HEK293 (cell line): ENCODE results near the gene MRPL54.

Experiments
- CTCF ChIA-PET: fragments of 350-600 bp; formaldehyde crosslinking; extraction: SDS; loops from one replicate; lab custom pipeline; 2021; ENCODE audit warnings: antibody characterized with exemption; lab: Yijun Ruan, JAX
- POLR2A ChIA-PET: fragments of 300-600 bp; formaldehyde crosslinking; extraction: SDS; loops from one replicate; lab custom pipeline; 2020; ENCODE audit warnings: antibody characterized with exemption, inconsistent platforms; lab: Yijun Ruan, JAX
- H3K27ac ChIP-seq: fragments of 200-500 bp; sonication (Bioruptor generic); 2 replicates; pipeline ENCODE4 v1.5.1; 2014; ENCODE audit warnings: low read depth, low read length, control low read depth, inconsistent platforms; ENCODE audit errors: extremely low read depth
- H3K36me3 ChIP-seq, 2 experiments: fragments of 200-500 bp in 1 of 2; sonication (Bioruptor generic) in 1 of 2; 1 replicate in 1 of 2; 2 replicates in 1 of 2; pipeline ENCODE4 v1.5.1; 2014 to 2017; ENCODE audit warnings: inconsistent platforms in 2 of 2, low read length in 2 of 2; ENCODE audit not compliant: control insufficient read depth in 2 of 2, insufficient read depth in 1 of 2
- H3K4me1 ChIP-seq: fragments of 200-500 bp; sonication (Bioruptor generic); 2 replicates; pipeline ENCODE4 v1.5.1; 2014; ENCODE audit warnings: mild to moderate bottlenecking, low read length, inconsistent platforms; ENCODE audit not compliant: control insufficient read depth, insufficient read depth
- H3K4me3 ChIP-seq: 2 replicates; pipeline ENCODE4 v1.5.1; 2011; ENCODE audit warnings: low read depth, mild to moderate bottlenecking, control low read depth, low read length, moderate library complexity
- H3K9me3 ChIP-seq: fragments of 200-500 bp; sonication (Bioruptor generic); 2 replicates; pipeline ENCODE4 v1.5.1; 2014; ENCODE audit warnings: low read depth, low read length, inconsistent platforms; ENCODE audit not compliant: control insufficient read depth, insufficient read depth
- BCL11B ChIP-seq: fragments of 450-650 bp; formaldehyde crosslinking; IDR thresholded peaks from 2 replicates; pipeline ENCODE4 v1.5.1; 2016; ENCODE audit warnings: low read depth, missing biosample characterization, missing genetic modification characterization
- EGR2 ChIP-seq: fragments of 450-650 bp; formaldehyde crosslinking; IDR thresholded peaks from 2 replicates; pipeline ENCODE4 v1.5.1; 2016; ENCODE audit warnings: low read depth, missing biosample characterization, missing genetic modification characterization
- HOXD13 ChIP-seq: sonication (generic); formaldehyde crosslinking; IDR thresholded peaks from 2 replicates; pipeline ENCODE4 v1.8.0; 2022; ENCODE audit warnings: missing genetic modification reagents, borderline replicate concordance
- KLF9 ChIP-seq: fragments of 450-650 bp; formaldehyde crosslinking; IDR thresholded peaks from 2 replicates; pipeline ENCODE4 v1.5.1; 2016; ENCODE audit warnings: missing biosample characterization, missing genetic modification characterization, low read depth
- PRDM2 ChIP-seq: fragments of 450-650 bp; formaldehyde crosslinking; IDR thresholded peaks from 2 replicates; pipeline ENCODE4 v1.5.1; 2016; ENCODE audit warnings: missing biosample characterization, missing genetic modification characterization, borderline replicate concordance
- REPIN1 ChIP-seq: fragments of 450-650 bp; formaldehyde crosslinking; IDR thresholded peaks from 2 replicates; pipeline ENCODE4 v1.5.1; 2017; ENCODE audit warnings: missing biosample characterization, missing genetic modification characterization, low read depth
- ZBTB20 ChIP-seq: fragments of 450-650 bp; formaldehyde crosslinking; IDR thresholded peaks from 2 replicates; pipeline ENCODE4 v1.5.1; 2016; ENCODE audit warnings: missing biosample characterization, missing genetic modification characterization
- ZFHX2 ChIP-seq: fragments of 450-650 bp; formaldehyde crosslinking; conservative IDR thresholded peaks from 2 replicates; pipeline ENCODE4 v1.5.1; 2016; ENCODE audit warnings: missing biosample characterization, missing genetic modification characterization
- ZFP3 ChIP-seq: fragments of 450-650 bp; formaldehyde crosslinking; IDR thresholded peaks from 2 replicates; pipeline ENCODE4 v1.5.1; 2016; ENCODE audit warnings: low read depth, missing biosample characterization, missing genetic modification characterization
- ZNF112 ChIP-seq: fragments of 450-650 bp; formaldehyde crosslinking; IDR thresholded peaks from 2 replicates; pipeline ENCODE4 v1.5.0; 2017; ENCODE audit warnings: missing biosample characterization, missing genetic modification characterization
- ZNF146 ChIP-seq: fragments of 450-650 bp; formaldehyde crosslinking; IDR thresholded peaks from 2 replicates; pipeline ENCODE4 v1.5.1; 2016; ENCODE audit warnings: missing biosample characterization, missing genetic modification characterization
- ZNF157 ChIP-seq: fragments of 450-650 bp; formaldehyde crosslinking; IDR thresholded peaks from 2 replicates; pipeline ENCODE4 v1.5.1; 2016; ENCODE audit warnings: missing biosample characterization, missing genetic modification characterization
- ZNF16 ChIP-seq: fragments of 450-650 bp; formaldehyde crosslinking; IDR thresholded peaks from 2 replicates; pipeline ENCODE4 v1.5.1; 2016; ENCODE audit warnings: low read depth, missing biosample characterization, missing genetic modification characterization
- ZNF324 ChIP-seq: fragments of 450-650 bp; formaldehyde crosslinking; IDR thresholded peaks from 2 replicates; pipeline ENCODE4 v1.5.1; 2016; ENCODE audit warnings: missing biosample characterization, missing genetic modification characterization
- ZNF366 ChIP-seq: fragments of 450-650 bp; formaldehyde crosslinking; conservative IDR thresholded peaks from 2 replicates; pipeline ENCODE4 v1.5.1; 2016; ENCODE audit warnings: missing biosample characterization, missing genetic modification characterization
- ZNF473 ChIP-seq: fragments of 450-650 bp; formaldehyde crosslinking; IDR thresholded peaks from 2 replicates; pipeline ENCODE4 v1.5.1; 2017; ENCODE audit warnings: missing biosample characterization, missing genetic modification characterization
- ZNF529 ChIP-seq: fragments of 450-650 bp; formaldehyde crosslinking; IDR thresholded peaks from 2 replicates; pipeline ENCODE4 v1.5.1; 2017; ENCODE audit warnings: missing genetic modification characterization, missing biosample characterization; ENCODE audit not compliant: insufficient replicate concordance
- ZNF580 ChIP-seq: fragments of 450-650 bp; formaldehyde crosslinking; IDR thresholded peaks from 2 replicates; pipeline ENCODE4 v1.5.1; 2016; ENCODE audit warnings: missing biosample characterization, missing genetic modification characterization
- ZNF600 ChIP-seq: fragments of 450-650 bp; formaldehyde crosslinking; IDR thresholded peaks from 2 replicates; pipeline ENCODE4 v1.5.1; 2016; ENCODE audit warnings: missing biosample characterization, missing genetic modification characterization
- ZNF704 ChIP-seq: fragments of 450-650 bp; formaldehyde crosslinking; IDR thresholded peaks from 2 replicates; pipeline ENCODE4 v1.5.1; 2016; ENCODE audit warnings: missing biosample characterization, missing genetic modification characterization
- ZNF785 ChIP-seq: fragments of 450-650 bp; formaldehyde crosslinking; IDR thresholded peaks from 2 replicates; pipeline ENCODE4 v1.5.1; 2016; ENCODE audit warnings: missing biosample characterization, missing genetic modification characterization

The MRPL54 gene

GRCh38 chr19:3769494-3769893, 7.0 kb downstream of the MRPL54 start:
- ChIA-PET CTCF (interaction anchor here (0.6 kb wide), 1 partner anchor 30 kb away, joined by 4 read pairs; no protein-coding TSS in a partner anchor), POLR2A (interaction anchor here (1.0 to 1.4 kb wide), 2 partner anchors 11 to 262 kb away, joined by 5 to 6 read pairs; no protein-coding TSS in a partner anchor)
- H3K4me3 ChIP-seq, result no peak overlapping the region
- H3K9me3 ChIP-seq, result no peaks in the 10 kb centered on the region
- H3K36me3 ChIP-seq, result peaks cover 0 to 21% of the 10 kb centered on the region in 2 experiments; a peak in 2 of 3 replicates
- no peak overlapping the region for H3K27ac ChIP-seq
- no peaks in the 10 kb centered on the region for H3K4me1 ChIP-seq
- no peak for TF ChIP-seq HOXD13 (CRISPR knock-in tag)
- TF ChIP-seq ZNF704, result no peak
- TF ChIP-seq ZNF16 (tag by site-specific recombination), result no peak
- TF ChIP-seq ZNF366 (tag by site-specific recombination), result no peak
- no peak for TF ChIP-seq ZBTB20 (tag by site-specific recombination)
- no peak for TF ChIP-seq ZNF157 (tag by site-specific recombination)
- no peak for TF ChIP-seq ZNF324 (tag by site-specific recombination)
- TF ChIP-seq ZNF146 (tag by site-specific recombination), result no peak

- TF ChIP-seq EGR2 (tag by site-specific recombination) (peak; percentile 31; the same call in 1 of the 2 replicates), REPIN1 (tag by site-specific recombination) (no peak), ZNF473 (tag by site-specific recombination) (no peak)
- POLR2A ChIA-PET, result interaction anchor here (1.0 to 1.6 kb wide), 4 partner anchors 7 to 263 kb away, joined by 3 to 8 read pairs (median 6); no protein-coding TSS in a partner anchor
- CTCF ChIA-PET, result interaction anchor here (0.6 kb wide), 2 partner anchors 29 to 467 kb away, joined by 3 to 4 read pairs; no protein-coding TSS in a partner anchor
- H3K27ac ChIP-seq, result no peak overlapping the region
- no peaks in the 10 kb centered on the region for H3K4me1 ChIP-seq
- no peaks in the 10 kb centered on the region for H3K9me3 ChIP-seq
- H3K36me3 ChIP-seq, result peaks cover 0 to 16% of the 10 kb centered on the region in 2 experiments; a peak in 2 of 3 replicates
- no peak overlapping the region for H3K4me3 ChIP-seq
Observed at GRCh38 chr19:3770136-3770999, 7.9 kb downstream of the MRPL54 start.

- POLR2A ChIA-PET, result interaction anchor here (1.0 to 1.6 kb wide), 2 partner anchors 8 to 14 kb away, joined by 3 to 8 read pairs; no protein-coding TSS in a partner anchor
- Histone ChIP-seq H3K9me3 (no peaks in the 10 kb centered on the region), H3K4me1 (no peaks in the 10 kb centered on the region), H3K27ac (no peak overlapping the region), H3K36me3 (peaks cover 0 to 16% of the 10 kb centered on the region in 2 experiments; a peak in 2 of 3 replicates), H3K4me3 (no peak overlapping the region)
- CTCF ChIA-PET, result interaction anchor here (0.6 kb wide), 1 partner anchor 468 kb away, joined by 3 read pairs; no protein-coding TSS in a partner anchor
- TF ChIP-seq ZNF785 (no peak), ZNF112 (tag by site-specific recombination) (no peak), ZNF600 (tag by site-specific recombination) (peak; percentile 34; the same call in 1 of the 2 replicates), ZNF580 (tag by site-specific recombination) (peak; percentile 84; the same call in 1 of the 2 replicates), BCL11B (tag by site-specific recombination) (no peak), PRDM2 (no peak), ZNF529 (tag by site-specific recombination) (no peak), ZFHX2 (tag by site-specific recombination) (peak; percentile 88), KLF9 (tag by site-specific recombination) (no peak), ZFP3 (tag by site-specific recombination) (peak; percentile 98), EGR2 (tag by site-specific recombination) (peak; percentile 94)
Observed at GRCh38 chr19:3771000-3771905, 8.8 kb downstream of the MRPL54 start.
